ENCODE results near the gene DYNC2I2.

Gene DYNC2I2

GRCh38 chr9:128643519-128644300 is 12.9 kb downstream of the DYNC2I2 start:
- no peak overlapping the region for H3K4me3 ChIP-seq (replicated peaks; ENCODE audit: low read depth, low read length)
- DNase-seq (ENCODE audit: low read depth), result no peak
- no peak for TF ChIP-seq CTCF (IDR thresholded peaks at IDR 0.05; ENCODE audit: low read length, missing control alignments)

- H3K4me3 ChIP-seq (replicated peaks; ENCODE audit: low read depth, low read length), result no peak overlapping the region
- TF ChIP-seq CTCF (IDR thresholded peaks at IDR 0.05; ENCODE audit: low read length, missing control alignments), result no peak
- DNase-seq (ENCODE audit: low read depth), result no peak
Measured at GRCh38 chr9:128642675-128643245, 13.9 kb downstream of the DYNC2I2 start.

- no peak for TF ChIP-seq CTCF (IDR thresholded peaks at IDR 0.05; ENCODE audit: low read length, missing control alignments)
- H3K4me3 ChIP-seq (replicated peaks; ENCODE audit: low read depth, low read length), result no peak overlapping the region
- DNase-seq (ENCODE audit: low read depth), result no peak
Measured at GRCh38 chr9:128640603-128641002, 16.0 kb downstream of the DYNC2I2 start.

- no peak for TF ChIP-seq CTCF (IDR thresholded peaks at IDR 0.05; ENCODE audit: low read length, missing control alignments)
- no peak for DNase-seq (ENCODE audit: low read depth)
- no peak overlapping the region for H3K4me3 ChIP-seq (replicated peaks; ENCODE audit: low read depth, low read length)
Measured at GRCh38 chr9:128638580-128638979, 18.1 kb downstream of the DYNC2I2 start.

- H3K4me3 ChIP-seq (replicated peaks; ENCODE audit: low read depth, low read length), result no peak overlapping the region
- peak; percentile 45 for DNase-seq (ENCODE audit: low read depth)
- TF ChIP-seq CTCF (IDR thresholded peaks at IDR 0.05; ENCODE audit: low read length, missing control alignments), result no peak
Measured at GRCh38 chr9:128637656-128638055, 19.0 kb downstream of the DYNC2I2 start.

GRCh38 chr9:128636556-128637530 is 19.8 kb downstream of the DYNC2I2 start:
- H3K4me3 ChIP-seq (replicated peaks; ENCODE audit: low read depth, low read length), result no peak overlapping the region
- TF ChIP-seq CTCF (IDR thresholded peaks at IDR 0.05; ENCODE audit: low read length, missing control alignments), result no peak
- no peak for DNase-seq (ENCODE audit: low read depth)

Measured in fibroblast of pulmonary artery (primary cell).